ENCODE measurements around the gene PLCH1. TPM values are rescaled to one million over a fixed set of nuclear protein-coding genes. Genes with fewer than 3 reads are reported as not detected.
A peak's percentile ranks its signal among the peaks of the same experiment; 100 is the strongest.

The PLCH1 gene
- total RNA-seq, 1 donor from 2014 or later = 32.0 TPM

DNA sequence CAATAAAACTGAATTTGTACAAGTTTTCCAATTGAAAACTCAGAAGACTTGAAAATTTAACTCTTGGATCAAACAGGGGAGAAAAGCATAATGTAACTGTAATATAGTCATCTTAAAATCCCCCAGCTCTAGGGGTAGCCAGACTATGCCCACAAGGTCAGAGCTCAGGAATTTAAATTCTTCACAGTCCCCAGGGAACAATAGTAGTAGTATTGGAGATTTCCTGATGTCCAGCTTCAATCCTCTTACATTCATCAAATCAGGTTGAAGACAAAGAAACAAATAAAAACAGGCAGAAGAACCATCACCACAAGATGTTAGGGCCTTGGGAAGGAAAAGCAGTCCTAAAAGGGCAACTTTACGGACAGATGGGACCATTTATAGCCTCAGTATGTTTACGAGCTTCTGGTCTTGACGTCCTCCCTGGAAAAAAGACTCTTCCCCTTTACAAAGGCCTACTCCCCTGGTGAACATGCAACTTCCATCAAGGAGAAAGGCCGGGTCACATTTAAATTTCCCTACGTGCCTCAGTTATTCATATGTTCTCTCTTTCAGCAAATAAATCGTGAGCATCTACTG lies 96.8 kb downstream of the PLCH1 start:
- Histone ChIP-seq H3K27me3 (no peaks in the 10 kb centered on the region), H3K27ac (peak overlapping the region; percentile 32), H3K9ac (no peak overlapping the region), H3F3A (ENCODE audit: low read depth) (peaks cover 5% of the 10 kb centered on the region), H3K79me2 (ENCODE audit: low read depth) (peaks cover 40% of the 10 kb centered on the region), H3K9me3 (ENCODE audit: low read depth) (no peaks in the 10 kb centered on the region), H4K20me1 (ENCODE audit: low read depth) (peaks cover 14% of the 10 kb centered on the region), H3K36me3 (no peaks in the 10 kb centered on the region), H3K4me2 (peak overlapping the region; percentile 35), H2AFZ (replicated peaks) (no peak overlapping the region), H3K4me1 (peaks cover 38% of the 10 kb centered on the region), H3K4me3 (no peak overlapping the region)
- Mint-ChIP-seq H3K27ac (peak overlapping the region; percentile 11), H3K4me3 (peak overlapping the region; percentile 6), H3K9me3 (peaks cover 5% of the 10 kb centered on the region), H3K27me3 (ENCODE audit: insufficient read depth, low read depth) (no peaks in the 10 kb centered on the region), H3K4me1 (peaks cover 27% of the 10 kb centered on the region), H3K36me3 (peaks cover 7% of the 10 kb centered on the region)
- DNase-seq (ENCODE audit: low spot score) = peak; percentile 27
- no peak for TF ChIP-seq EZH2 (IDR thresholded peaks at IDR 0.05)
- TF ChIP-seq EZH2phosphoT487 (IDR thresholded peaks at IDR 0.05) = no peak
- TF ChIP-seq, protein P1, sequence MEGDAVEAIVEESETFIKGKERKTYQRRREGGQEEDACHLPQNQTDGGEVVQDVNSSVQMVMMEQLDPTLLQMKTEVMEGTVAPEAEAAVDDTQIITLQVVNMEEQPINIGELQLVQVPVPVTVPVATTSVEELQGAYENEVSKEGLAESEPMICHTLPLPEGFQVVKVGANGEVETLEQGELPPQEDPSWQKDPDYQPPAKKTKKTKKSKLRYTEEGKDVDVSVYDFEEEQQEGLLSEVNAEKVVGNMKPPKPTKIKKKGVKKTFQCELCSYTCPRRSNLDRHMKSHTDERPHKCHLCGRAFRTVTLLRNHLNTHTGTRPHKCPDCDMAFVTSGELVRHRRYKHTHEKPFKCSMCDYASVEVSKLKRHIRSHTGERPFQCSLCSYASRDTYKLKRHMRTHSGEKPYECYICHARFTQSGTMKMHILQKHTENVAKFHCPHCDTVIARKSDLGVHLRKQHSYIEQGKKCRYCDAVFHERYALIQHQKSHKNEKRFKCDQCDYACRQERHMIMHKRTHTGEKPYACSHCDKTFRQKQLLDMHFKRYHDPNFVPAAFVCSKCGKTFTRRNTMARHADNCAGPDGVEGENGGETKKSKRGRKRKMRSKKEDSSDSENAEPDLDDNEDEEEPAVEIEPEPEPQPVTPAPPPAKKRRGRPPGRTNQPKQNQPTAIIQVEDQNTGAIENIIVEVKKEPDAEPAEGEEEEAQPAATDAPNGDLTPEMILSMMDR (IDR thresholded peaks at IDR 0.05) = no peak

- Mint-ChIP-seq H3K36me3 (peaks cover 11% of the 10 kb centered on the region), H3K27ac (no peak overlapping the region), H3K4me1 (peaks cover 29% of the 10 kb centered on the region), H3K9me3 (peaks cover 7% of the 10 kb centered on the region), H3K27me3 (ENCODE audit: insufficient read depth, low read depth) (no peaks in the 10 kb centered on the region), H3K4me3 (no peak overlapping the region)
- no peaks in the 10 kb centered on the region for H3K36me3 ChIP-seq
- H3K9me3 ChIP-seq (ENCODE audit: low read depth) = no peaks in the 10 kb centered on the region
- H3K79me2 ChIP-seq (ENCODE audit: low read depth) = peaks cover 32% of the 10 kb centered on the region
- no peak overlapping the region for H2AFZ ChIP-seq (replicated peaks)
- H3K27me3 ChIP-seq = no peaks in the 10 kb centered on the region
- no peak for DNase-seq (ENCODE audit: low spot score)
- H4K20me1 ChIP-seq (ENCODE audit: low read depth) = peaks cover 14% of the 10 kb centered on the region
- no peak overlapping the region for H3K9ac ChIP-seq
- peaks cover 38% of the 10 kb centered on the region for H3K4me1 ChIP-seq
- no peak overlapping the region for H3K27ac ChIP-seq
- no peak overlapping the region for H3K4me2 ChIP-seq
- H3K4me3 ChIP-seq = no peak overlapping the region
- TF ChIP-seq, protein P1 (IDR thresholded peaks at IDR 0.05) = no peak
- TF ChIP-seq EZH2phosphoT487 (IDR thresholded peaks at IDR 0.05) (no peak), EZH2 (IDR thresholded peaks at IDR 0.05) (no peak)
- H3F3A ChIP-seq (ENCODE audit: low read depth) = peaks cover 5% of the 10 kb centered on the region
Measured at GRCh38 chr3:155647206-155647605, 97.7 kb downstream of the PLCH1 start.

DNA sequence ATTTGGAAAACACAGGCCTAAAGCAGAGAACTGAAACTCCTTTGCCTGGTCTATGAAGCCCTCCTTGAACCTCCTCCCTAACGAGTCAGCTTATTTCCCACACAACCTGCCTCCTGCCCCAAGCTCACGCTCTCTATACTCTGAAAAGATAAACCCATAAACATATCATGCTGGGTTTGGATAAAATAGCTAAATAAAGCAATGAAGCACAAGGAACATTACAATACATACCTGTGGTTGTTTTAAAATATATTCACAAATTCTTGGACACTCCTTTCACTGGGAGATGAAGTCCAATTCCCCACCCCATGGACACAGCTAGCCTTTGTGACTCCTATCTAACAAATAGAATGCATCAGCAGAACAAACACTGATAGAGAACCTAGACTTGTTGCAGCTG lies 98.2 kb downstream of the PLCH1 start:
- no peak for DNase-seq (ENCODE audit: low spot score)
- H3K9me3 ChIP-seq (ENCODE audit: low read depth) = no peaks in the 10 kb centered on the region
- H3K27me3 Mint-ChIP-seq (ENCODE audit: insufficient read depth, low read depth) = no peaks in the 10 kb centered on the region
- no peak overlapping the region for H3K4me2 ChIP-seq
- no peak overlapping the region for H3K27ac ChIP-seq
- no peaks in the 10 kb centered on the region for H3K36me3 ChIP-seq
- no peak overlapping the region for H3K4me3 Mint-ChIP-seq
- peaks cover 38% of the 10 kb centered on the region for H3K4me1 ChIP-seq
- peaks cover 29% of the 10 kb centered on the region for H3K79me2 ChIP-seq (ENCODE audit: low read depth)
- H3K27me3 ChIP-seq = no peaks in the 10 kb centered on the region
- no peak overlapping the region for H3K27ac Mint-ChIP-seq
- peaks cover 30% of the 10 kb centered on the region for H3K4me1 Mint-ChIP-seq
- H2AFZ ChIP-seq (replicated peaks) = no peak overlapping the region
- peaks cover 12% of the 10 kb centered on the region for H3K36me3 Mint-ChIP-seq
- peaks cover 7% of the 10 kb centered on the region for H3K9me3 Mint-ChIP-seq
- H3K4me3 ChIP-seq = no peak overlapping the region
- H3K9ac ChIP-seq = no peak overlapping the region
- peaks cover 14% of the 10 kb centered on the region for H4K20me1 ChIP-seq (ENCODE audit: low read depth)
- TF ChIP-seq, protein P1 (IDR thresholded peaks at IDR 0.05) = no peak
- TF ChIP-seq EZH2 (IDR thresholded peaks at IDR 0.05) = no peak
- no peak for TF ChIP-seq EZH2phosphoT487 (IDR thresholded peaks at IDR 0.05)
- H3F3A ChIP-seq (ENCODE audit: low read depth) = peaks cover 5% of the 10 kb centered on the region

All from neural progenitor cell (in vitro differentiated cells).